H1 (cell line): ENCODE results near the gene RAB22A.

Experiments
- ATF2 ChIP-seq: IDR thresholded peaks from 2 replicates; pipeline ENCODE4 v1.6.1; 2012; ENCODE audit warnings: low read length, inconsistent platforms
- ATF3 ChIP-seq: IDR thresholded peaks from 2 replicates; pipeline ENCODE4 v1.6.1; 2011; ENCODE audit warnings: low read depth, mild to moderate bottlenecking, low read length; ENCODE audit not compliant: insufficient read depth
- CHD2 ChIP-seq: IDR thresholded peaks from 2 replicates; pipeline ENCODE4 v1.6.1; 2012; ENCODE audit warnings: low read length, improper control_type of control experiment
- CTCF ChIP-seq, 3 experiments: IDR thresholded peaks; 1 replicate in 2 of 3; 2 replicates in 1 of 3; pipeline versions ENCODE4 v1.5.1 to v1.6.1; 2011; ENCODE audit warnings: low read length in 3 of 3, mild to moderate bottlenecking in 3 of 3, inconsistent platforms in 2 of 3, low read depth in 1 of 3, moderate library complexity in 1 of 3; ENCODE audit not compliant: insufficient read depth in 1 of 3; ENCODE audit errors: control extremely low read depth in 1 of 3
- EZH2 ChIP-seq: fragments of 200-600 bp; sonication (generic); IDR thresholded peaks from 2 replicates; pipeline ENCODE4 v1.7.1; 2012; ENCODE audit warnings: low read depth, mild to moderate bottlenecking, moderate library complexity, low read length, inconsistent platforms; ENCODE audit not compliant: severe bottlenecking
- MAX ChIP-seq: IDR thresholded peaks from 2 replicates; pipeline ENCODE4 v1.6.1; 2012; ENCODE audit warnings: inconsistent platforms
- NRF1 ChIP-seq: IDR thresholded peaks from 2 replicates; pipeline ENCODE4 v1.6.1; 2011; ENCODE audit warnings: mild to moderate bottlenecking, low read depth, low read length, improper control_type of control experiment
- PHF8 ChIP-seq: fragments of 200-600 bp; sonication (generic); conservative IDR thresholded peaks from 2 replicates; pipeline ENCODE4 v1.7.1; 2012; ENCODE audit warnings: low read depth, mild to moderate bottlenecking, inconsistent platforms, low read length, moderate library complexity
- POLR2AphosphoS5 ChIP-seq: IDR thresholded peaks from 2 replicates; pipeline ENCODE4 v1.6.1; 2011; ENCODE audit warnings: low read depth, low read length
- SIN3A ChIP-seq, 2 experiments: IDR thresholded peaks in 1 of 2; conservative IDR thresholded peaks in 1 of 2; 2 replicates each; pipeline ENCODE4 v1.6.1; 2011 to 2012; ENCODE audit warnings: low read length in 2 of 2, improper control_type of control experiment in 1 of 2, low read depth in 1 of 2, mild to moderate bottlenecking in 1 of 2
- SUZ12 ChIP-seq: fragments of 200-600 bp; sonication (generic); IDR thresholded peaks from 2 replicates; pipeline ENCODE4 v1.6.1; 2012; ENCODE audit warnings: mild to moderate bottlenecking, inconsistent platforms, low read length, moderate library complexity, mixed read lengths

- TF ChIP-seq MAX (no peak), CHD2 (no peak), ATF2 (no peak), PHF8 (no peak), NRF1 (no peak), POLR2AphosphoS5 (no peak), CTCF (IDR thresholded peaks at IDR 0.05; ENCODE audit: control extremely low read depth in 1 of 3, insufficient read depth in 1 of 3, low read depth in 1 of 3, low read length in 3 of 3) (no peak), EZH2 (no peak), ATF3 (no peak), SIN3A (conservative IDR thresholded peaks at IDR 0.05 in 1 of 2, IDR thresholded peaks at IDR 0.05 in 1 of 2; ENCODE audit: low read depth in 1 of 2, low read length in 2 of 2) (no peak), SUZ12 (no peak)
Measured at GRCh38 chr20:58416835-58417234, 107.3 kb downstream of the RAB22A start.
